WERI-Rb-1 (cell line): ENCODE results near the gene AATK.
A peak's percentile ranks its signal among the peaks of the same experiment; 100 is the strongest.

Experiments
- DNase-seq: peaks from one replicate; pipeline ENCODE4 v3.0.0-alpha.2; 2020
- H3K27ac ChIP-seq: fragments of 250-450 bp; sonication (Bioruptor Pico); 2 replicates; pipeline ENCODE4 v1.5.1; 2020; ENCODE audit warnings: mild to moderate bottlenecking, moderate library complexity
- H3K27me3 ChIP-seq: fragments of 250-450 bp; sonication (Bioruptor Pico); 2 replicates; pipeline ENCODE4 v1.5.1; 2021; ENCODE audit warnings: mild to moderate bottlenecking, low read depth, moderate library complexity; ENCODE audit not compliant: insufficient read depth, severe bottlenecking
- H3K36me3 ChIP-seq: fragments of 250-450 bp; sonication (Bioruptor Pico); 2 replicates; pipeline ENCODE4 v1.5.1; 2020; ENCODE audit warnings: mild to moderate bottlenecking, moderate library complexity
- H3K4me3 ChIP-seq: 2 replicates; pipeline ENCODE4 v1.5.1; 2011; ENCODE audit warnings: low read depth, mild to moderate bottlenecking, control low read depth, low read length
- H3K9me3 ChIP-seq: fragments of 250-450 bp; sonication (Bioruptor Pico); 2 replicates; pipeline ENCODE4 v1.5.1; 2021; ENCODE audit warnings: mild to moderate bottlenecking, moderate library complexity; ENCODE audit not compliant: severe bottlenecking
- CTCF ChIP-seq: IDR thresholded peaks from 2 replicates; pipeline ENCODE4 v1.5.1; 2011; ENCODE audit warnings: low read depth, mild to moderate bottlenecking, control low read depth, inconsistent platforms, low read length

Gene AATK

DNA sequence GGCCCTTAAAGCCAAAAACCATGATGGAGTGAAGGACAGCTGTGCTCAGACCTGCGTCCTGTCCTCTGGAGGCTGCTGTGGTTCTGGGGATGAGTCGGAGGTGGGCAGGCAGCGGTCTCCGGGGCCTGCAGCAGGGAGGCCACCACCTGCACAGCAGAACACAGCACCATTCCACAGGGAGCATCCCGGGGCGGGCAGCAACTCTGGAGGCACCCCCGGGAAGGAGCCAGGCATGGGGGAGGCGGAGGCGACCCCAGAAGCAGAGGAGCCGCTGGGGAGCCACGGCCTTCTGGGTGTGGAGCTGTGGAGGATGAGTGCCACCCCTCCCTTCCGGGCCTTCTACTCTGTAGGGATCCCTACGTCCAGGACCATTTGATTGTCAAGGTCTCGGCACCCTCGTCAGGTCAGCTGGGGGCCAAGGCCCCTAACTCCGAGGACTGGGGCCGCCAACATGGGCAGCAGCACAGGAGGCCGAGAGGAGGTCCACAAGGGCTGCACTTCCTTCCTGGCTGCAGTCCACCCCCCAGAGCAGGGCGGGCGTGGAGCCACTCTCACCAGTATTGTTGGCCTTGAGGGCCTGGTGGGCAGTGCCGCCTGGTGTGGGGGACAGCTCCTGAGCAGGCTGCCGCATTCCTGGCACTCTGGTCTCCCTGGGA is 32.9 kb upstream of the AATK start:
- no peak overlapping the region for H3K4me3 ChIP-seq
- peak overlapping the region; percentile 35 for H3K27ac ChIP-seq
- no peak for TF ChIP-seq CTCF
- no peak for DNase-seq
- no peaks in the 10 kb centered on the region for H3K27me3 ChIP-seq
- no peaks in the 10 kb centered on the region for H3K9me3 ChIP-seq
- H3K36me3 ChIP-seq, result peaks cover 95% of the 10 kb centered on the region

- peaks cover 95% of the 10 kb centered on the region for H3K36me3 ChIP-seq
- DNase-seq, result no peak
- no peaks in the 10 kb centered on the region for H3K9me3 ChIP-seq
- peak overlapping the region; percentile 35 for H3K27ac ChIP-seq
- H3K4me3 ChIP-seq, result no peak overlapping the region
- no peak for TF ChIP-seq CTCF
- no peaks in the 10 kb centered on the region for H3K27me3 ChIP-seq
Measured at GRCh38 chr17:81197831-81198490, 31.9 kb upstream of the AATK start.

DNA sequence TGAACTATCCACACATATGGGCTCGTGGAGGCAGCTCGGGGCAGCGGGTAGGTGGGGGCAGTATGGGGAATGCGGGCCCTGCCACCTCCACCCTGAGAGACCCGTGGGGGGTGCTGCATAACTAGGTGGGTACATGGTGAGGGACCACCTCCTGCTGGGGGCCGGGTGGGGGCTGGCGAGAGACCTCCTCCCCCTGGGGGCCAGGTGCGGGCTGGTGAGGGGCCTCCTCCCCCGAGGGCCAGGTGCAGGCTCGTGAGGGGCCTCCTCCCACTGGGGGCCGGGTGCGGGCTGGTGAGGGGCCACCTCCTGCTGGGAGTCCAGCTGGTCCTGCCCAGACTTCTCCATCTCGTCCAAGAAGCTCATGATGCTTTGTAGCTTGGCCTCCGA is 31.4 kb upstream of the AATK start:
- H3K4me3 ChIP-seq, result no peak overlapping the region
- peaks cover 95% of the 10 kb centered on the region for H3K36me3 ChIP-seq
- no peaks in the 10 kb centered on the region for H3K27me3 ChIP-seq
- DNase-seq, result no peak
- no peaks in the 10 kb centered on the region for H3K9me3 ChIP-seq
- TF ChIP-seq CTCF, result no peak
- peak overlapping the region; percentile 35 for H3K27ac ChIP-seq

- no peak for DNase-seq
- no peaks in the 10 kb centered on the region for H3K9me3 ChIP-seq
- TF ChIP-seq CTCF, result no peak
- peak overlapping the region; percentile 35 for H3K27ac ChIP-seq
- no peak overlapping the region for H3K4me3 ChIP-seq
- no peaks in the 10 kb centered on the region for H3K27me3 ChIP-seq
- peaks cover 97% of the 10 kb centered on the region for H3K36me3 ChIP-seq
Measured at GRCh38 chr17:81196505-81197408, 30.7 kb upstream of the AATK start.

DNA sequence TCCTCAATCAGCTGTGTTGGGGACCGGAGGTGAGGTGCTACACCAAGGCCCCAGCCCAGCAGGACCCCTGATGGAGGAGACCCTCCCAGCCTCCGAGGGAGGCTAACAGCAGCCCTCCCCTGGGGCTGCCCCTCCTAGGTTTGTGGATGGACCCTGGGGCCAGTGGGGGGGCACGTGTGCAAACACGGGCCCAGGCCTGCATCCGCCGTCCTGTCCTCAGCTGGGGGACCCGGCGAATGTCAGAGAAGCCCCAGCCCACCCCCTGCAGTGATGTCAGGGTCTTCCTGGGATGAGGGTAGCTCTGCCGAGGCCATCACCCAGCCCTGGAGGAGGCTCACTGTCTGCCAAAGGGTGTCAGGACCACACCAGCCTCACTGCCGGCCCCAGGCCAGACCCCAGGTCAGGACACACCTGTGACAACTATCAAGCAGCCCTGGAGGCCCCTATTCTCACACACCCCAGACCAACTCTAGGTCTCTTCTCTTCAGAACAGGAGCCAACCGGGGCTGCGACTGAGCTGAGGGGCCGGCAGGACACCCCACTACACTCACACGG is 30.0 kb upstream of the AATK start:
- H3K27me3 ChIP-seq, result no peaks in the 10 kb centered on the region
- no peak for TF ChIP-seq CTCF
- no peak overlapping the region for H3K27ac ChIP-seq
- DNase-seq, result no peak
- no peak overlapping the region for H3K4me3 ChIP-seq
- H3K9me3 ChIP-seq, result no peaks in the 10 kb centered on the region
- H3K36me3 ChIP-seq, result peaks cover 97% of the 10 kb centered on the region
